Smooth muscle cell (in vitro differentiated cells): ENCODE measurements around the gene CASP9. TPM values are rescaled to one million over a fixed set of nuclear protein-coding genes. Genes with fewer than 3 reads are reported as not detected.

Source experiments
- DNase-seq: peaks from one replicate; lab custom pipeline; 2025; ENCODE audit not compliant: unreplicated experiment; lab: John Stamatoyannopoulos, UW
- H2AFZ ChIP-seq: fragments of 200-600 bp; sonication (generic); 2 replicates; pipeline ENCODE4 v1.6.0; 2016; ENCODE audit warnings: antibody characterized with exemption, low read depth, mild to moderate bottlenecking
- H3F3A ChIP-seq: fragments of 200-600 bp; sonication (generic); 2 replicates; pipeline ENCODE4 v1.6.0; 2017; ENCODE audit warnings: antibody characterized with exemption, low read depth
- H3K27ac ChIP-seq: fragments of 200-600 bp; sonication (generic); 2 replicates; pipeline ENCODE4 v1.5.1; 2016; ENCODE audit warnings: low read depth, mild to moderate bottlenecking
- H3K27me3 ChIP-seq: fragments of 200-600 bp; sonication (generic); 2 replicates; pipeline ENCODE4 v1.6.1; 2016; ENCODE audit warnings: low read depth, mild to moderate bottlenecking
- H3K36me3 ChIP-seq: fragments of 200-600 bp; sonication (generic); 2 replicates; pipeline ENCODE4 v1.5.1; 2016; ENCODE audit warnings: low read depth
- H3K4me1 ChIP-seq: fragments of 200-600 bp; sonication (generic); 2 replicates; pipeline ENCODE4 v1.5.1; 2016; ENCODE audit warnings: low read depth
- H3K4me2 ChIP-seq: fragments of 200-600 bp; sonication (generic); 2 replicates; pipeline ENCODE4 v1.6.0; 2016; ENCODE audit warnings: mild to moderate bottlenecking
- H3K4me3 ChIP-seq: fragments of 200-600 bp; sonication (generic); 2 replicates; pipeline ENCODE4 v1.5.1; 2016; ENCODE audit warnings: mild to moderate bottlenecking
- H3K79me2 ChIP-seq: fragments of 200-600 bp; sonication (generic); 2 replicates; pipeline ENCODE4 v1.6.0; 2016; ENCODE audit warnings: low read depth, mild to moderate bottlenecking
- H3K9ac ChIP-seq: fragments of 200-600 bp; sonication (generic); 2 replicates; pipeline ENCODE4 v1.6.0; 2016; ENCODE audit warnings: low read depth
- H3K9me3 ChIP-seq: fragments of 200-600 bp; sonication (generic); replicated peaks from 2 replicates; pipeline ENCODE4 v1.5.1; 2016; ENCODE audit warnings: low read depth
- H4K20me1 ChIP-seq: fragments of 200-600 bp; sonication (generic); 2 replicates; pipeline ENCODE4 v1.6.0; 2016; ENCODE audit warnings: low read depth
- CTCF ChIP-seq: fragments of 200-600 bp; sonication (generic); IDR thresholded peaks from 2 replicates; pipeline ENCODE4 v1.5.1; 2017; ENCODE audit warnings: borderline replicate concordance, mild to moderate bottlenecking, antibody characterized with exemption; ENCODE audit not compliant: insufficient read depth, poor library complexity, severe bottlenecking
- WGBS: methylation state at CpG from one replicate; pipeline ENCODE4 v1.1.7; 2016; ENCODE audit warnings: low lambda C conversion rate; 5-methylcytosine and 5-hydroxymethylcytosine counted together
- polyA plus RNA-seq: library from polyadenylated mRNA; unstranded; fragments of >200 nt; fragmentation: Nextera tagmentation; extraction: Ambion mirVana; gene quantifications from 2 replicates; pipeline ENCODE4 v1.2.1, GENCODE V29; 2016
- total RNA-seq: library from RNA; depleted of rRNA; stranded (reverse); fragments of >200 nt; gene quantifications from 2 replicates; pipeline ENCODE4 v1.2.3, GENCODE V29; 2014

CASP9 gene
- total RNA-seq = 4.2 and 5.4 TPM in 2 replicates
- 4.8 and 7.2 TPM in 2 replicates for polyA plus RNA-seq

- no peak for DNase-seq
- Histone ChIP-seq H3K4me2 (peak within 1 kb of the TSS; percentile 92), H2AFZ (peak within 1 kb of the TSS; percentile 89), H3K4me3 (peak within 1 kb of the TSS; percentile 87), H3K9ac (peak within 1 kb of the TSS; percentile 98), H3F3A (peaks cover 8% of the 10 kb centered on the region), H3K27ac (peak within 1 kb of the TSS; percentile 99), H3K27me3 (no peaks in the 10 kb centered on the region), H3K79me2 (peaks cover 18% of the 10 kb centered on the region), H3K36me3 (no peaks in the 10 kb centered on the region), H3K9me3 (no peaks in the 10 kb centered on the region), H3K4me1 (peaks cover 27% of the 10 kb centered on the region), H4K20me1 (no peaks in the 10 kb centered on the region)
- WGBS = 0% methylated on average over 5 of the region's 27 CpGs
- TF ChIP-seq CTCF = no peak
Observed at GRCh38 chr1:15524021-15524282, at the start of gene CASP9. TSS of gene CASP9 (minus strand) at chr1:15524215. CDS start at chr1:15524200, 15 bp downstream.

DNA sequence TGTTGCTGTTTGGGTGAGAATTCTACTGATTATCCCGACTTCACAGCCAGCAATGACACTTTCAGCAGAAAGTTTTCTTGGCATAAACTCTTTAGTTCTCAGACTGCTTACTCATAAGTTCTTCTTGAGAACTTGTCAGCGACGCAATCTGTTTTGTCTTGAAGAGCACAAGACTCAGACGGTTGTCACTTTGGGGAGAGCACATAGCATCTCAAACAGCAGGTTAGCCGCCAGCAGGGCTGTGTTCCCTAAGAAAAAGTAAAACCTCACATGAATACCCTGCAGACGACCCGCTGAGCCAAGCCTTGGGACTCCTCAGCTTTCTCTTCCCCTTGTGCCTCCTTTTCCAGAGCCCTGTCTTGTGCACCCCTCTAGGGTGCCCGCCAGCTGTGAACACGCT lies 49.5 kb upstream of the CASP9 start:
- WGBS = 69% methylated on average over 9 of the region's 9 CpGs
- Histone ChIP-seq H3K79me2 (no peaks in the 10 kb centered on the region), H3K4me1 (peaks cover 5% of the 10 kb centered on the region), H3K4me2 (no peak overlapping the region), H3K27ac (no peak overlapping the region), H3K36me3 (no peaks in the 10 kb centered on the region), H3K27me3 (no peaks in the 10 kb centered on the region), H3K9ac (no peak overlapping the region), H4K20me1 (no peaks in the 10 kb centered on the region), H3F3A (no peaks in the 10 kb centered on the region), H3K4me3 (no peak overlapping the region), H3K9me3 (no peaks in the 10 kb centered on the region), H2AFZ (no peak overlapping the region)
- no peak for DNase-seq
- TF ChIP-seq CTCF = no peak

- Histone ChIP-seq H3K4me1 (peaks cover 5% of the 10 kb centered on the region), H3F3A (no peaks in the 10 kb centered on the region), H3K27me3 (no peaks in the 10 kb centered on the region), H3K9me3 (no peaks in the 10 kb centered on the region), H3K27ac (no peak overlapping the region), H3K4me2 (no peak overlapping the region), H3K4me3 (no peak overlapping the region), H2AFZ (no peak overlapping the region), H4K20me1 (no peaks in the 10 kb centered on the region), H3K36me3 (peaks cover 9% of the 10 kb centered on the region), H3K79me2 (no peaks in the 10 kb centered on the region), H3K9ac (no peak overlapping the region)
- TF ChIP-seq CTCF = no peak
- DNase-seq = no peak
Observed at GRCh38 chr1:15571266-15571665, 47.3 kb upstream of the CASP9 start.

GRCh38 chr1:15570861-15571260 lies 46.8 kb upstream of the CASP9 start:
- Histone ChIP-seq H3K27me3 (no peaks in the 10 kb centered on the region), H3K36me3 (peaks cover 9% of the 10 kb centered on the region), H4K20me1 (no peaks in the 10 kb centered on the region), H3F3A (no peaks in the 10 kb centered on the region), H2AFZ (no peak overlapping the region), H3K79me2 (no peaks in the 10 kb centered on the region), H3K9ac (no peak overlapping the region), H3K4me3 (no peak overlapping the region), H3K27ac (no peak overlapping the region), H3K4me1 (peaks cover 5% of the 10 kb centered on the region), H3K9me3 (no peaks in the 10 kb centered on the region), H3K4me2 (no peak overlapping the region)
- TF ChIP-seq CTCF = no peak
- 100% methylated on average over 1 of the region's 1 CpG for WGBS
- no peak for DNase-seq
